ENCODE results near the gene TFIP11.
A peak's percentile ranks its signal among the peaks of the same experiment; 100 is the strongest.

Gene TFIP11

DNA sequence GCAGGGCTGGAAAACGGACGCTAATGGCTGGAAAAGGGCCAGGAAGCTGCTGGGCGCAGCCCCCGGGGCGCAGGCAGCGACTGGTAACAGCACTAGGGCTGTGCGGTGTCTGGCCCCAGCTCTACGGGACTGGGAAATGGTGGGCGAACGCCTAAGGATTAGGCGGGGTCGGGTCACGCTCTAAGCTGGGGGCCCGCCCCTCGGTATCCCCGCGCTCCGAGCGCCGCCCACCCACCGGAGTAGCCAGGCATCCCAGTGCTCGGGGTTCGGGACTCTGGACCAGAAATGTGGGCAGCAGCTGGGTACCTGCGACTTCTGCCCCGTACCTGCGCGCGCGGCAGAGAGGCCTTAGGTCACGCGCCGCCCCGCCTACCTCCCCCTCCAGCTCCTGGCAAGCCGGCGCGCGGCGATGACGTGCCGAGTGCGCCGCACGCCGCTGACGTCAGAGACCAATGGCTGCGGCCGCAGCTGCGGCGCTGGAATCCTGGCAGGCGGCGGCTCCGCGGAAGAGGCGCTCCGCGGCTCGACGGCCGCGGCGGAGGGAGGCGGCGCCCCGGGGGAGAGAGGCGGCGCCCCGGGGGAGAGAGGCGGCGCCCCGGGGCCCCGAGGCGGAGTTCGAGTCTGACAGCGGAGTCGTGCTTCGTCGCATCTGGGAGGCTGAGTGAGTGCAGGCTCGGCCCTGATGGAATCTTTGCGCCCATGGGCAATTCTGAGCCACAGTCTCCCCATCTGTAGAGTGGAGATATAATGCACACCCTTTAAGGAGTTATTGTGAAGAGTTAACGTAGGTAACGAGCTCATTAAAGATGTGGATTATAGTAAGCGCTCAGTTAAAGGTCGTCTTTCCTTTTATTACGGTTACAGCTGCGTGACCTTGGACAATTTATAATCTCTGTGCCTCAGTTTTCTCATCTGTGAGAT is 28.6 kb downstream of the TFIP11 start, which contains the start of the genes HPS4 and SRRD:
TSS of gene HPS4 (minus strand) at position 345 of the 921 bp plus-strand sequence. CDS start 2,021 bp downstream, outside the sequence.
TSS of gene SRRD (plus strand) at position 439 of the 921 bp plus-strand sequence. CDS start at position 453, 14 bp downstream.
- peak within 1 kb of the TSS; percentile 98 to 99 for H3K4ac ChIP-seq (ENCODE audit: low read depth in 1 of 2, low read length in 2 of 2)
- peak within 1 kb of the TSS in 1 of 2 experiments; percentile 22 for H2BK12ac ChIP-seq (ENCODE audit: low read length in 2 of 2)
- peak within 1 kb of the TSS; percentile 71 for H3K27ac ChIP-seq (ENCODE audit: low read length, poor library complexity, severe bottlenecking)
- peaks cover 11% of the 10 kb centered on the region for H3K4me1 ChIP-seq (ENCODE audit: control insufficient read depth, insufficient read depth, low read depth, low read length)
- H3K9ac ChIP-seq (ENCODE audit: low read length), result peak within 1 kb of the TSS; percentile 98
- peak within 1 kb of the TSS in 1 of 2 experiments; percentile 29 for H3K23ac ChIP-seq (ENCODE audit: low read length in 2 of 2)
- peak within 1 kb of the TSS; percentile 90 for H2BK5ac ChIP-seq (ENCODE audit: low read depth, low read length, poor library complexity, severe bottlenecking)
- H3K27me3 ChIP-seq (ENCODE audit: control insufficient read depth in 1 of 2, insufficient read depth in 1 of 2, low read length in 2 of 2), result no peaks in the 10 kb centered on the region
- WGBS, result under 1% methylated on average over 79 of the region's 85 CpGs
- H2BK120ac ChIP-seq (ENCODE audit: low read depth, low read length), result peak within 1 kb of the TSS; percentile 64
- H3K4me3 ChIP-seq (ENCODE audit: insufficient read depth in 1 of 2, low read depth in 1 of 2, low read length in 2 of 2), result peak within 1 kb of the TSS; percentile 86 to 87
- peak within 1 kb of the TSS; percentile 25 for H2AK5ac ChIP-seq (ENCODE audit: low read length, severe bottlenecking)
- H3K18ac ChIP-seq (ENCODE audit: low read depth in 1 of 2, low read length in 2 of 2), result peak within 1 kb of the TSS; percentile 94 to 98
- H3K9me3 ChIP-seq (ENCODE audit: control insufficient read depth, low read length), result no peaks in the 10 kb centered on the region
- H2AFZ ChIP-seq (ENCODE audit: low read depth, low read length), result peak within 1 kb of the TSS; percentile 72
- peak within 1 kb of the TSS; percentile 93 for H2BK15ac ChIP-seq (ENCODE audit: low read depth, poor library complexity, severe bottlenecking)
- peak within 1 kb of the TSS; percentile 96 for H3K4me2 ChIP-seq (ENCODE audit: low read length, poor library complexity, severe bottlenecking)
- DNase-seq, result peak; percentile 91
- H3K79me1 ChIP-seq (replicated peaks; ENCODE audit: low read length, poor library complexity, severe bottlenecking), result peaks cover 28% of the 10 kb centered on the region
- H3K14ac ChIP-seq (ENCODE audit: low read length in 2 of 2), result peak within 1 kb of the TSS in 1 of 2 experiments; percentile 94
- H4K8ac ChIP-seq (ENCODE audit: low read length), result peak within 1 kb of the TSS; percentile 96
- peak within 1 kb of the TSS; percentile 83 for H4K91ac ChIP-seq (ENCODE audit: low read length)
- peaks cover 3 to 37% of the 10 kb centered on the region in 2 experiments for H3K36me3 ChIP-seq (ENCODE audit: control insufficient read depth in 1 of 2, insufficient read depth in 2 of 2, low read depth in 1 of 2, low read length in 2 of 2)

DNA sequence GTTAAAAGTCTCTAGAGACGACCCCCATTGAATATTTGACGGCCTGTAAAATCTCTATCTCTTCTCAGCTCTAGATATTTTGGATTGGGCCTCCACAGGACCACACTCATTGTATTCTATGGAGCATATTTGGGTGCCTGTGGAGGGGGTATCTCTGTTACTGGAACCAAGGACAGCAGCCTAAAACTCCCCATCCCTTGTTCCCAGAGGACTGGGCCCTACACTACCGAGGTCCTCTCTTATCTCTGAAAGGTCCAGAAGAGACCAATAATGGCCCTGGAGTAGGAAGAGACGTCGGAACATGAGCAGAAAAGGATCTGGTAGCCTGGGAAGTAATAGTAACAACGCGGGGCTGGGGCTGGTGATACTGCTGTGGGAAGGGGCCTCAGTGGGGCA is 29.2 kb downstream of the TFIP11 start:
- H2BK120ac ChIP-seq (ENCODE audit: low read depth, low read length), result no peak overlapping the region
- peak overlapping the region; percentile 90 for H2BK5ac ChIP-seq (ENCODE audit: low read depth, low read length, poor library complexity, severe bottlenecking)
- H3K23ac ChIP-seq (ENCODE audit: low read length in 2 of 2), result peak overlapping the region in 1 of 2 experiments; percentile 29
- peak overlapping the region in 1 of 2 experiments; percentile 94 for H3K14ac ChIP-seq (ENCODE audit: low read length in 2 of 2)
- peak overlapping the region; percentile 94 to 98 for H3K18ac ChIP-seq (ENCODE audit: low read depth in 1 of 2, low read length in 2 of 2)
- peak overlapping the region; percentile 96 for H3K4me2 ChIP-seq (ENCODE audit: low read length, poor library complexity, severe bottlenecking)
- H3K4me3 ChIP-seq (ENCODE audit: insufficient read depth in 1 of 2, low read depth in 1 of 2, low read length in 2 of 2), result peak overlapping the region; percentile 86 to 87
- peak overlapping the region; percentile 71 for H3K27ac ChIP-seq (ENCODE audit: low read length, poor library complexity, severe bottlenecking)
- peak overlapping the region; percentile 98 to 99 for H3K4ac ChIP-seq (ENCODE audit: low read depth in 1 of 2, low read length in 2 of 2)
- 13% methylated on average over 6 of the region's 7 CpGs for WGBS
- peak overlapping the region; percentile 25 for H2AK5ac ChIP-seq (ENCODE audit: low read length, severe bottlenecking)
- H3K79me1 ChIP-seq (replicated peaks; ENCODE audit: low read length, poor library complexity, severe bottlenecking), result peaks cover 25% of the 10 kb centered on the region
- H3K9ac ChIP-seq (ENCODE audit: low read length), result peak overlapping the region; percentile 98
- H3K9me3 ChIP-seq (ENCODE audit: control insufficient read depth, low read length), result no peaks in the 10 kb centered on the region
- peak overlapping the region; percentile 96 for H4K8ac ChIP-seq (ENCODE audit: low read length)
- peak overlapping the region; percentile 83 for H4K91ac ChIP-seq (ENCODE audit: low read length)
- peaks cover 11% of the 10 kb centered on the region for H3K4me1 ChIP-seq (ENCODE audit: control insufficient read depth, insufficient read depth, low read depth, low read length)
- peak overlapping the region; percentile 72 for H2AFZ ChIP-seq (ENCODE audit: low read depth, low read length)
- no peaks in the 10 kb centered on the region for H3K27me3 ChIP-seq (ENCODE audit: control insufficient read depth in 1 of 2, insufficient read depth in 1 of 2, low read length in 2 of 2)
- H2BK12ac ChIP-seq (ENCODE audit: low read length in 2 of 2), result no peak overlapping the region
- H3K36me3 ChIP-seq (ENCODE audit: control insufficient read depth in 1 of 2, insufficient read depth in 2 of 2, low read depth in 1 of 2, low read length in 2 of 2), result peaks cover 3 to 33% of the 10 kb centered on the region in 2 experiments
- DNase-seq, result no peak
- H2BK15ac ChIP-seq (ENCODE audit: low read depth, poor library complexity, severe bottlenecking), result peak overlapping the region; percentile 93

DNA sequence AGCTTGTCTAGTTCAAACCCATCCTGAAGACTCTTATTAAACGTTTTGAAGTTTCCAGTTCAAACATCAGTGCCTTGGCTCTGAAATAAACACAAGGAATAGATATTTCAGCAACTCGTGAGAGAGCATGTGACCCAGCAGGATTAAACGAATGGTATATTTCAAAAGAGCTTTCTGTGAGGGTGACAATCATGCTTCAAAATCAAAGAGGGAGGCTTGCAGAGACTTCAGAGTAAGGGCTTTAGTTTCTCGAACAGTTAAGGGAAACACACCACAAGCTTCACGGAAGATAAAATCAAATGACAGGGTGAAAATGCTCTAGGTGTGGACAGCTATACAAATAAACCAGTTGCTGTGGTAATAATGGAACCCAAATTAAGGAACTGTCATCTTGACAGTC is 30.1 kb downstream of the TFIP11 start:
- Histone ChIP-seq H3K23ac (ENCODE audit: low read length in 2 of 2) (no peak overlapping the region), H3K9me3 (ENCODE audit: control insufficient read depth, low read length) (no peaks in the 10 kb centered on the region), H3K18ac (ENCODE audit: low read depth in 1 of 2, low read length in 2 of 2) (no peak overlapping the region), H2BK120ac (ENCODE audit: low read depth, low read length) (no peak overlapping the region), H4K91ac (ENCODE audit: low read length) (no peak overlapping the region), H3K4ac (ENCODE audit: low read depth in 1 of 2, low read length in 2 of 2) (no peak overlapping the region), H3K4me2 (ENCODE audit: low read length, poor library complexity, severe bottlenecking) (no peak overlapping the region), H2BK15ac (ENCODE audit: low read depth, poor library complexity, severe bottlenecking) (no peak overlapping the region), H3K27me3 (ENCODE audit: control insufficient read depth in 1 of 2, insufficient read depth in 1 of 2, low read length in 2 of 2) (no peaks in the 10 kb centered on the region), H3K27ac (ENCODE audit: low read length, poor library complexity, severe bottlenecking) (no peak overlapping the region), H3K9ac (ENCODE audit: low read length) (peak overlapping the region; percentile 98), H3K14ac (ENCODE audit: low read length in 2 of 2) (no peak overlapping the region), H2AK5ac (ENCODE audit: low read length, severe bottlenecking) (no peak overlapping the region), H2BK12ac (ENCODE audit: low read length in 2 of 2) (no peak overlapping the region), H2BK5ac (ENCODE audit: low read depth, low read length, poor library complexity, severe bottlenecking) (no peak overlapping the region), H3K4me3 (ENCODE audit: insufficient read depth in 1 of 2, low read depth in 1 of 2, low read length in 2 of 2) (peak overlapping the region in 1 of 2 experiments; percentile 87), H4K8ac (ENCODE audit: low read length) (no peak overlapping the region), H3K4me1 (ENCODE audit: control insufficient read depth, insufficient read depth, low read depth, low read length) (peaks cover 11% of the 10 kb centered on the region), H3K79me1 (replicated peaks; ENCODE audit: low read length, poor library complexity, severe bottlenecking) (peaks cover 23% of the 10 kb centered on the region), H3K36me3 (ENCODE audit: control insufficient read depth in 1 of 2, insufficient read depth in 2 of 2, low read depth in 1 of 2, low read length in 2 of 2) (peaks cover 3 to 35% of the 10 kb centered on the region in 2 experiments), H2AFZ (ENCODE audit: low read depth, low read length) (no peak overlapping the region)
- 81% methylated on average over 5 of the region's 5 CpGs for WGBS
- no peak for DNase-seq

DNA sequence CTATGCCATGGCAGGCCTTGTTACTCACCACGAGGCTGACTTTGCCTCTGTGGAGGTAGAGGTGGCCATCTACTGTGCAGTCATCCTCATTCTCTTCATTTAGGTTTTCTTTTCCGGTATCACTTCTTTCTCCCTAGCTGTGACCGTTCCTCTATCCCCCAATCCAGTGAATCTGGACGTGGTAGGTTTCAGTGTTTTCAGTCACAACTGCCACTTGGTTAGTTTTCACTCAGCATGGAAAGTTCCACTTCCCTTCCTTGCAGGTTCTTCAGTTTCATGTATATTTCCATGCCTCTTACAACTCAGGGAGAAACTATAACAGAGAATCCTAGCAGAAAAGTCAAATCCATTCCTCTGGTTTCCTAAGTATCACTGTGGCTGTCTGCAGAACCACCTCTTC is 30.6 kb downstream of the TFIP11 start:
- Histone ChIP-seq H3K9me3 (ENCODE audit: control insufficient read depth, low read length) (no peaks in the 10 kb centered on the region), H2BK12ac (ENCODE audit: low read length in 2 of 2) (no peak overlapping the region), H2BK5ac (ENCODE audit: low read depth, low read length, poor library complexity, severe bottlenecking) (no peak overlapping the region), H3K4ac (ENCODE audit: low read depth in 1 of 2, low read length in 2 of 2) (no peak overlapping the region), H2BK120ac (ENCODE audit: low read depth, low read length) (no peak overlapping the region), H3K4me3 (ENCODE audit: insufficient read depth in 1 of 2, low read depth in 1 of 2, low read length in 2 of 2) (no peak overlapping the region), H2AK5ac (ENCODE audit: low read length, severe bottlenecking) (no peak overlapping the region), H4K8ac (ENCODE audit: low read length) (no peak overlapping the region), H3K36me3 (ENCODE audit: control insufficient read depth in 1 of 2, insufficient read depth in 2 of 2, low read depth in 1 of 2, low read length in 2 of 2) (peaks cover 3 to 39% of the 10 kb centered on the region in 2 experiments), H3K4me1 (ENCODE audit: control insufficient read depth, insufficient read depth, low read depth, low read length) (peaks cover 11% of the 10 kb centered on the region), H3K18ac (ENCODE audit: low read depth in 1 of 2, low read length in 2 of 2) (no peak overlapping the region), H4K91ac (ENCODE audit: low read length) (no peak overlapping the region), H3K79me1 (replicated peaks; ENCODE audit: low read length, poor library complexity, severe bottlenecking) (peaks cover 23% of the 10 kb centered on the region), H3K23ac (ENCODE audit: low read length in 2 of 2) (no peak overlapping the region), H2AFZ (ENCODE audit: low read depth, low read length) (no peak overlapping the region), H3K27me3 (ENCODE audit: control insufficient read depth in 1 of 2, insufficient read depth in 1 of 2, low read length in 2 of 2) (no peaks in the 10 kb centered on the region), H3K14ac (ENCODE audit: low read length in 2 of 2) (no peak overlapping the region), H3K4me2 (ENCODE audit: low read length, poor library complexity, severe bottlenecking) (no peak overlapping the region), H3K27ac (ENCODE audit: low read length, poor library complexity, severe bottlenecking) (no peak overlapping the region), H2BK15ac (ENCODE audit: low read depth, poor library complexity, severe bottlenecking) (no peak overlapping the region), H3K9ac (ENCODE audit: low read length) (peak overlapping the region; percentile 98)
- DNase-seq, result no peak
- WGBS, result 97% methylated on average over 4 of the region's 4 CpGs
